HG02938 (cell line): Measurements from ENCODE around the gene ASTN1.

Source experiments
- ATAC-seq: cut with Tn5 transposase; IDR thresholded peaks from one replicate; pipeline ENCODE4 v1.9.1; 2021; ENCODE audit warnings: mild to moderate bottlenecking, moderate library complexity; ENCODE audit not compliant: unreplicated experiment

ASTN1 gene

DNA sequence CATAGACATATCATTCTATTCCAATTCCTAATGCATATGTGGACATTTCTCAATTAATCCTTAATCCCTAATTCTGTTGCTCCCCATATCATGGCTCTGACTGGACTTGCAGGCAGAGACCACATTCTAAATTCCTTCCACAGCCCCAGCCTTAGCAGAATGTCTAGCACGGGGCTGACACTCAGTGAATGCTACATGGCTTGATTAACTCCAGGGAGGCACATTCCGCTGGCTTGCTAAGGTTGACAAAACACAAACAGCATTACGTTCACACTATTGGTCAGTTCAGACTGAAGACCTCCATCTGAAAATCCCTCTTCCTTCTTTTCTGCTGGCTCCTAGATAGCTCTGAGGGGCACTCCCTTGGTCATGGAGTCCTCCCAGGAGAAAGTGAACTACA lies 119.4 kb downstream of the ASTN1 start:
- no peak for ATAC-seq

DNA sequence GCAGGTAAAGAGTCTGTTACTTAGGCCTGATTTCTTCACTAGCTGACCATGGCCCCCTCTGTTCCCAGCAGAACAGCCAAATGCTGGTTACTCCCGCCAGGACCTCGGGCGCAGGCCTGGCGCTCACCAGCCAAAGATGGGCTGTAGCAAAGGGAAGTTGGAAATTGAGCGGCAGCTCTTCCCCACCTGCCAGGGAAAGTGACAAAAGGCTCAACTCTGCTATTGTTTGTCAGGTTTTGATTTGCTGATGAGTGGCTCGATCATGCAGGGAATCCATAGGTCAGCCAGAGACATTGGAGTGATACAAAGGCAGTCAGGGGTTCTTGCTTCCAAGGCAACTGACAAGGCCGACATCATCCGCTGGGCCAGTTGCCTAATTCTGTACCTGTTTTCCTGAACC lies 120.1 kb downstream of the ASTN1 start:
- ATAC-seq, result no peak

DNA sequence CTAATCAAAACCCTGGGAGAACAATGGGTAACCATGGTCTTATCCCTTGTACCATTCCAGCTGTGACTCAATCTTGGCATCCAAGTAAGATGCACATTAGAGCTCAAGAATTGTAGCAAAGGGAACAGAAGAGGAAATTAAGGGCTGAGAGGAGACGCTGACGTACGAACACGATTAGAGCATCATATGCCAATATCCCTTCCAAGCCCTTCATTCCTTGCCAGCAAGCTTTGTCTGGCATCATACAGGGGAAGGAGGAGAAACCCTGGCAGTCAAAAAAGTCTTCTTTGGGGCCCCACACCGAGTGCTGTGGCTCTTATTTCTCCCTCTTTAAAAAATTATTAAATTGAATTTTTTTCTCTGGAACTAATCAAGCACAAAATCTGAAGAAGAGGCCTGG lies 120.9 kb downstream of the ASTN1 start:
- no peak for ATAC-seq

DNA sequence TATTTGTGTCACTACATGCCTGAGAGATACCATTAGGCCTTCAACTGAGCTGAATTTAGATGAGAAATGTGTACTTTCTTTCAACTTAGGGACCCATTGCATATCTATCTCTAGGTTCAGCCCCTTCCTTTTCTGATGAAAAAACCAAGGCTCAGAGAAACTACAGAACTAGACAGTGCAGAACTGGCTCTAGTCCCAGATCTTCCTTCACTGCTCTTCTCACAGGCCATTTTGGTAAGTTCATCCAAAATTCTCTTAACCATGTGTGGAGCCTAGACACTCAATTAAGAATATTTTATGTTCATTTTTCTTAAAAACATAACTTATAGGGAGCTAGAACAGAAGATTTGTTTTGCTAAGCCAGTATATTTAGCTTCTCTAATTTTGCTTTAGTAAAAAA lies 128.9 kb downstream of the ASTN1 start:
- ATAC-seq, result no peak

- ATAC-seq, result no peak
These were observed 130.9 kb downstream of the ASTN1 start for GRCh38 chr1:177033628-177034027.

DNA sequence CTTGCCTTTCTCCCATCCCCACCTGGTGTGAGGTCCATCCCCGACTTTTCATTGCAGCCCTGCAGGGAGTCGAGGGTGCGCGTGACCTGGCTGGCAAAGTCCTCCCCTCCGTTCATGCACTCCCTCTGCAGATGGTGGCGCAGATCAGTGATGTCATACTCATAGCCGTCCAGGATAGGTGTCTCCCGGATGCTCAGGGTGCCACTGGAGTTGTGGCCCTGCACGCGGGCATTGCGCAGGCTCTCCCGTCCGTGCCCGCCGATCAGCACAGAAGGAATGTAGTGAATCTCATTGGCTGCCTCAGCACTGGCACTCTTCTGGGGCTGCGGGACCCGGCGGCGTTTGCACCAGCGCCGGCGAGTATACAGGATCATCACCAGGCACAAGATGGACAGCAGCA lies 132.1 kb downstream of the ASTN1 start:
- ATAC-seq, result no peak

DNA sequence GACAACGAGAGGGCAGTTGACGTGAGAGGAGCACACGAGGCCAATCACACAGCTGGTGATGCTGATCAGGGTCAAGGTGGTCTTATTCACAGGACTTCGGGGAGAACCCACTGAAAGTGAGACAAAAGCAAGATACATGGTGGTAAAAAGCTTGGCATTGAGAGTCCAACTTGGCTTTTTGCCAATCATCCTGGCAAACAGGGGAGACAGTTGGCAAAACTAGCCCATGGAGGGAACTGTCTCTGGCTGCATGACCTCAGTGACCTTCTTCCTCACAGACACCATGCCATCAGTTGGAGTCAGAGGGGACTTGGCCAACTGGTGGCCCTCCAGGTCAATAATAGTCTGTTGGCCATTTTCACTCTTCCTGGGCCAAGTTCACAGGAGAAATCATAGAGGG lies 139.9 kb downstream of the ASTN1 start:
- ATAC-seq, result no peak

GRCh38 chr1:177023726-177024125 lies 140.8 kb downstream of the ASTN1 start:
- ATAC-seq, result no peak

GRCh38 chr1:177023249-177023648 lies 141.3 kb downstream of the ASTN1 start:
- no peak for ATAC-seq

DNA sequence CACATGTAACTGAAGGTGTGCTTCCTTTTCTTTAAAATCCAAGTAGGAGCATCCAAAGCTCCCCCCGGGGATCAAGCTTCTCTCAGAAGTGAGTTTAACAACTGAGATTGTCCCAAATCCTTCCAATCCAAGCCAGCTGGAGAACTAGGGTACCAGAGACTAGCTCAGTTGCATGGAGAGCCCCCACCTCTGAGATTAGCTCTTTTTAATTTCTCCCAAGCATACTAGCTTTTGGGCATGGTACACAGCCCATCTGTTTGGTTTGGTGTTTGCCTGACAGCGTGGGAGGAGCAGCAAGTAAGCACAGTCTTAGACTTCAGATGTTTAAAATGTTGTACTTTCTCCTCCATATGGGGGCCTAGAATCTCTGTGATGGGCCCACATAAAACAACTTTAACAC lies 142.8 kb downstream of the ASTN1 start:
- ATAC-seq, result no peak

- no peak for ATAC-seq
These were observed 143.5 kb downstream of the ASTN1 start for GRCh38 chr1:177020851-177021589.

- no peak for ATAC-seq
These were observed 147.1 kb downstream of the ASTN1 start for GRCh38 chr1:177017287-177017852.

DNA sequence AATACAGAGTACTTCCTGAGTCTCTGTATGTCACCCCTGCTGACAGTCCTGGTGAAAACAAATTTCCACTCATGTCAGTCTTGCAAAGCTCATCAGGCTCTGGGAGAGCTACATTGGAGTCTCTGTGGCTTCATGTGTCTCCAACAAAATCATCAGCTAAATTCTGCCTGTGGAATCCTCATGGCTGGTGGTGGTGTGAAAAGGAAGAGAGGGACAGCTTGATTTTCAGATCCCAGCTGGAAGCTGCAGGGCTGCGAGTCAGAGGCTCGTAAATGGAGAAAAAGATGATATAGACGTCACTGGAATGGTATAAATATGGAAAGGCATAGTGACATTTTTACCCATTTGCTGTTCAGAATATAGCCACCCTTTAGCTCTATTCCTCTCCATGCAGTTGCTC lies 150.2 kb downstream of the ASTN1 start:
- ATAC-seq, result no peak

GRCh38 chr1:177012342-177012925 lies 152.1 kb downstream of the ASTN1 start:
- no peak for ATAC-seq

- ATAC-seq, result no peak
These were observed 153.0 kb downstream of the ASTN1 start for GRCh38 chr1:177011508-177011907.

DNA sequence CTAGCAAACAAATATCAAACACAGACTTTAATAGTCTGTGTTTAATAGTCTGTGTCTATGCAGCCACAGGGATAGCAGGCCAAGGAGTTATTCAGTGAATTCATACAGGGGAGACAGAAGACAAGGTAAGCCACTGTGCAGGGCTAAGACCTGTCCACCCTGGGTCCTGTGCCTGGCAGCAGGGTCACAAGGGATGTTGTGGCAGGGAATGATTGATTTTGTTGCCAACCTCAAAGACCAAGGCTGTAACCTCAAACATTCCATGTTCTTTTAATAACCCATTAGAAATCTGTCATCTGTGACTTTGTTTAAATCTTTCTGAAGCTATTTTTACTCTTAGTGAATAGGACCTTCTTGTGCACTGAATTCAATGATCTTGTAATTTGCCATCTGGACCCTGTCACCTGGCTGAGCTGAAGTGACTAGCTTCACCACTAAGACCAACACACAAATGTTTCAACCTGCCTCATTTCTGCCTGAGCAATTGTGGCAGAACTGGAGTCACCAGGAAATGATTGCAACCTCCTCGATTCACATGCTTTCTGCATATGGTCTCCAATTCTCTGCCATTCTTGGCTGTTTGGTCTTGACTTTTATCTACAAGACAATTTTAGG lies 154.2 kb downstream of the ASTN1 start:
- ATAC-seq, result no peak

DNA sequence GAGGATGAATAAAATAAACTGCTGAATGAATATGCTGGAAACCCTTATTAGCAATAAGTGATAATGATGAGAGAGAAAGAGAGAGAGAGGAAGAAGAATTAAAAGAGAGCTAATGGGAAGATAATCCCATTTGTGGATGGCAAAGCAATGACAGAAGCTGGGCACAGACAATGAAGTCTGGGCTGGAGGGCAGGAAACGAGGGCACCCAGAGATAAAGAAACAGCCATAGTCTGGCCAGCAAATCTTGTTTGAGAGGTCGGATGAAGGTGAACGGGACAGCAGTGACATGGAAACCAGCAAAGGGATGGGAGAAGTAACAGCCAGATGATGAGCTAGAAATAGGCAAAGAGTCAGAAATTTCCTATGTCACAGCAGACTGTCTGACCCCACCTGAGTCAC lies 155.9 kb downstream of the ASTN1 start:
- ATAC-seq, result no peak

DNA sequence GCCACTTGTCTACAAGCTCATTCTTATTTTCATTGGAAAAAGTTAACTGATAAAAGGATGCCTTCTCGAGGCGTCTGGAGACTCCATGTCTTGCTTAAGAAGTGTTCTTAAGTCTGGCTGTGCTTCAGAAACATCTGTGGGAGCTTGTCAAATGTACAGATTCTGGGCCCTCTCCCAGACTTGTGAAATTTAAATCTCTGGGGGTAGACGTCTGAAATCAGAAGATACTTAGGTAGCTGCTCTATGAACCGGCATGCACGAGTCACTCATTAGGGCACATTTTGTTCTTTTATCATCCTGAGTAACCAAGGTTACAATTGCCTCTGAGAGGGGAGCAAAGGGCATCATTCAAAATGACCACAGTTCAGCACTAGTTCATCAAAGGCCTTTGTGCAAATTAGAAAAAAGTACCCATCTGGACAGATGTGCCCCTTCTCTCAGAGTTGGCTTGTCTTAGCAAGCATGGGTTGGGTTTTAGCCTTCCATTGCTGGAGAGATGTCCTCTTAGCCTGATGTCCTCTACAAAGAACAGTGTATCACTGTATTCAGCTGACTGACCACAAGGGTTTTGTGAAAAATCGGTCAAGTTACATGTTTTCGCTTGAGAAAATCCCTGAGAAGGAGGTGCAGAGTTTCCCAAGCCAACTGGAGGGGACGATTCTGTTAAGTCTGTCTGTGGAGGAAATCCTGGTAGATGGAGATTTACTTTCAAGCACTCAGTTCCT lies 156.9 kb downstream of the ASTN1 start:
- ATAC-seq, result no peak

DNA sequence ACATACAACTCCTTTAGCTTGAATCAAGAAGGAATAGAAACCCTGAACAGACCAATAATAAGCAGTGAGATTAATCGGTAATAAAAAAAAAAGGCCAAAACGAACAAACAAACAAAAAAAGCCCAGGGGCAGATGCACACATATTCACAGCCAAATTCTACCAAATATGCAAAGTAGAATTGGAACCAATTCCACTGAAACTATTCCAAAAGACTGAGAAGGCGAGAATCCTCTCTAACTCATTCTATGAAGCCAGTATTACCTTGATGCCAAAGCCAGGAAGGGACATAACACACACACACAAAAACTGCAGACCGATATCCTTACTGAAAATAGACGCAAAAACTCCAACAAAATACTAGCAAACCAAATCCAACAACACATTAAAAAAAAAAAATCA lies 161.6 kb downstream of the ASTN1 start:
- no peak for ATAC-seq

GRCh38 chr1:177001556-177001955 lies 163.0 kb downstream of the ASTN1 start:
- ATAC-seq, result no peak

DNA sequence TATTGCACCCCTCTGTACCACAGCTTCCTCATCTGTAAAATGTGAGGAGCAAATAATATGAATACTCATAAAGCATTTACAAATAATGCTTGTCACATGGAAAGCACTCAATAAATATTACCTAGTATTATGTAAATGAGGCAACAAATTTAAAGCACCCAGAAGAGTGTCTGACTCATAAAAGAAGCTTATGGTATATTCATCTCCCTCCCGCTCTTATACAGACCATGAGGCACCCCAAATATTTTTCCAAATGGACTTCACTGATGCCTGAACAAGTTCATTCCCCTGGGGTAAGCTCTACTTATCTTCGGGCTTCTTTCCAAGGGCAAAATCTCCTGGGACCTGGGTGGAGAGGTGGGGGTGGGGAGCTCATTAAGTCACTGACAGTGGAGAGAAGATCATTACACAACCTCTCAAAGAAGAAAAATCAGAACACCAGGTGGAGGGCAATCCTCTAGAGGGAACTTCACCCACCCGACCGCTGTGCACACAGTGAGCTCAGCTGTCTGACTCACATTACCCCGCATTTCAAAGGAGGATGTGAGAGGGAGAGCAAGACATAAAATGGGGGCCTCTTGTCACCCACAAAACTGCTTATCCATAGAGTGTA lies 166.2 kb downstream of the ASTN1 start:
- no peak for ATAC-seq
